CD14-positive monocyte (primary cell): ENCODE measurements around the gene MYH7. TPM values are rescaled to one million over a fixed set of nuclear protein-coding genes. Genes with fewer than 3 reads are reported as not detected.
"Not testable (repeated sequence)": the region's sequence is repeated elsewhere in the genome, so short reads cannot be mapped to it uniquely, and the experiment has no call there.

ENCODE experiments used
- DNase-seq, 3 donors: peaks; one replicate each; pipeline ENCODE4 v3.0.0-alpha.2; 2011 to 2022
- H2AFZ ChIP-seq: 2 replicates; pipeline ENCODE4 v1.6.0; 2012; ENCODE audit warnings: mild to moderate bottlenecking, low read depth, low read length, inconsistent platforms; ENCODE audit not compliant: insufficient read depth, poor library complexity, severe bottlenecking
- H3K27ac ChIP-seq, 2 donors: 1 replicate in 1 of 2; 2 replicates in 1 of 2; pipeline ENCODE4 v1.5.1; 2012 to 2013; ENCODE audit warnings: low read length in 2 of 2, control low read depth in 1 of 2, inconsistent platforms in 1 of 2, low read depth in 1 of 2, mild to moderate bottlenecking in 1 of 2
- H3K27me3 ChIP-seq, 2 donors: one replicate each; pipeline versions ENCODE4 v1.6.0 to v1.6.1; 2011 to 2013; ENCODE audit warnings: low read length in 2 of 2; ENCODE audit not compliant: control insufficient read depth in 2 of 2, insufficient read depth in 2 of 2
- H3K36me3 ChIP-seq, 2 donors: replicated peaks in 1 of 2; 1 replicate in 1 of 2; 2 replicates in 1 of 2; pipeline versions ENCODE4 v1.5.1 to v1.6.1; 2012 to 2013; ENCODE audit warnings: low read length in 2 of 2, control low read depth in 1 of 2, inconsistent platforms in 1 of 2, mild to moderate bottlenecking in 1 of 2; ENCODE audit not compliant: insufficient read depth in 2 of 2, control insufficient read depth in 1 of 2
- H3K4me1 ChIP-seq, 2 donors: 1 replicate in 1 of 2; 2 replicates in 1 of 2; pipeline versions ENCODE4 v1.5.1 to v1.6.1; 2012 to 2013; ENCODE audit warnings: low read length in 2 of 2, control low read depth in 1 of 2, inconsistent platforms in 1 of 2, mild to moderate bottlenecking in 1 of 2, moderate library complexity in 1 of 2; ENCODE audit not compliant: insufficient read depth in 2 of 2, control insufficient read depth in 1 of 2
- H3K4me2 ChIP-seq: replicated peaks from 2 replicates; pipeline ENCODE3; 2012; ENCODE audit warnings: low read length, moderate library complexity, mild to moderate bottlenecking; ENCODE audit not compliant: poor library complexity, severe bottlenecking; ENCODE audit errors: extremely low read depth
- H3K4me3 ChIP-seq, 3 experiments: fragments of 200-600 bp in 1 of 3; sonication (generic) in 1 of 3; replicated peaks in 1 of 3; 1 replicate in 2 of 3; 2 replicates in 1 of 3; pipeline ENCODE4 v1.5.1; 2011 to 2013; ENCODE audit warnings: low read length in 3 of 3, mild to moderate bottlenecking in 3 of 3, control low read depth in 2 of 3, low read depth in 2 of 3, inconsistent platforms in 1 of 3, moderate library complexity in 1 of 3
- H3K79me2 ChIP-seq: 2 replicates; pipeline ENCODE4 v1.6.0; 2012; ENCODE audit warnings: mild to moderate bottlenecking, control low read depth, inconsistent platforms, low read length, moderate library complexity; ENCODE audit not compliant: insufficient read depth
- H3K9ac ChIP-seq: 2 replicates; pipeline ENCODE4 v1.6.0; 2017; ENCODE audit warnings: low read length, mild to moderate bottlenecking; ENCODE audit not compliant: insufficient read depth, poor library complexity, severe bottlenecking
- H3K9me3 ChIP-seq, 2 donors: replicated peaks in 1 of 2; 1 replicate in 1 of 2; 2 replicates in 1 of 2; pipeline versions ENCODE4 v1.5.1 to v1.6.1; 2012 to 2013; ENCODE audit warnings: low read length in 2 of 2, control low read depth in 1 of 2; ENCODE audit not compliant: control insufficient read depth in 1 of 2, insufficient read depth in 1 of 2
- H4K20me1 ChIP-seq: 2 replicates; pipeline ENCODE4 v1.6.0; 2012; ENCODE audit warnings: mild to moderate bottlenecking, low read length, control low read depth, moderate library complexity; ENCODE audit not compliant: insufficient read depth
- H3K27ac Mint-ChIP-seq, 7 donors: one replicate each; pipeline ENCODE4 v1.8.0; 2020; ENCODE audit warnings: mild to moderate bottlenecking in 7 of 7, mixed read lengths in 7 of 7, moderate library complexity in 6 of 7, inconsistent platforms in 2 of 7
- H3K27me3 Mint-ChIP-seq, 3 donors: one replicate each; pipeline ENCODE4 v1.8.0; 2021 to 2022; ENCODE audit warnings: low read depth in 3 of 3, mild to moderate bottlenecking in 3 of 3, mixed read lengths in 3 of 3, moderate library complexity in 3 of 3, inconsistent platforms in 1 of 3
- H3K36me3 Mint-ChIP-seq, 2 donors: one replicate each; pipeline ENCODE4 v1.8.0; 2020; ENCODE audit warnings: mixed read lengths in 2 of 2, inconsistent platforms in 1 of 2, mild to moderate bottlenecking in 1 of 2
- H3K4me1 Mint-ChIP-seq: one replicate; pipeline ENCODE4 v1.8.0; 2020; ENCODE audit warnings: mild to moderate bottlenecking, mixed read lengths
- H3K4me3 Mint-ChIP-seq, 2 donors: one replicate each; pipeline ENCODE4 v1.8.0; 2020; ENCODE audit warnings: mild to moderate bottlenecking in 2 of 2, mixed read lengths in 2 of 2, moderate library complexity in 1 of 2
- H3K9me3 Mint-ChIP-seq, 7 donors: one replicate each; pipeline ENCODE4 v1.8.0; 2020 to 2022; ENCODE audit warnings: mixed read lengths in 7 of 7, mild to moderate bottlenecking in 6 of 7, moderate library complexity in 6 of 7, inconsistent platforms in 2 of 7
- CTCF ChIP-seq: fragments of 200-600 bp; IDR thresholded peaks from one replicate; pipeline ENCODE4 v1.8.0; 2022; ENCODE audit warnings: antibody characterized with exemption, mild to moderate bottlenecking
- WGBS: methylation state at CpG from one replicate; pipeline ENCODE4 v1.1.5; 2013; ENCODE audit warnings: missing lambda C conversion rate; ENCODE audit not compliant: insufficient coverage; 5-methylcytosine and 5-hydroxymethylcytosine counted together
- intact Hi-C, 2 donors: fragments of 100-400 bp; cut with micrococcal nuclease; formaldehyde crosslinking; loops; one replicate each; pipeline versions ENCODE4 v1.15.0 to v1.15.1; 2023
- polyA plus RNA-seq, 3 donors: library from polyadenylated mRNA; depleted of rRNA in 1 of 3; unstranded in 2 of 3; stranded (reverse) in 1 of 3; fragments of 300-500 nt in 2 of 3; fragments of >200 nt in 1 of 3; fragmentation: Illumina TruSeq in 2 of 3; gene quantifications; 1 replicate in 2 of 3; 2 replicates in 1 of 3; pipeline ENCODE4 v1.2.3, GENCODE V29; 2012 to 2021

MYH7 gene
- polyA plus RNA-seq, 3 donors, result not detected

DNA sequence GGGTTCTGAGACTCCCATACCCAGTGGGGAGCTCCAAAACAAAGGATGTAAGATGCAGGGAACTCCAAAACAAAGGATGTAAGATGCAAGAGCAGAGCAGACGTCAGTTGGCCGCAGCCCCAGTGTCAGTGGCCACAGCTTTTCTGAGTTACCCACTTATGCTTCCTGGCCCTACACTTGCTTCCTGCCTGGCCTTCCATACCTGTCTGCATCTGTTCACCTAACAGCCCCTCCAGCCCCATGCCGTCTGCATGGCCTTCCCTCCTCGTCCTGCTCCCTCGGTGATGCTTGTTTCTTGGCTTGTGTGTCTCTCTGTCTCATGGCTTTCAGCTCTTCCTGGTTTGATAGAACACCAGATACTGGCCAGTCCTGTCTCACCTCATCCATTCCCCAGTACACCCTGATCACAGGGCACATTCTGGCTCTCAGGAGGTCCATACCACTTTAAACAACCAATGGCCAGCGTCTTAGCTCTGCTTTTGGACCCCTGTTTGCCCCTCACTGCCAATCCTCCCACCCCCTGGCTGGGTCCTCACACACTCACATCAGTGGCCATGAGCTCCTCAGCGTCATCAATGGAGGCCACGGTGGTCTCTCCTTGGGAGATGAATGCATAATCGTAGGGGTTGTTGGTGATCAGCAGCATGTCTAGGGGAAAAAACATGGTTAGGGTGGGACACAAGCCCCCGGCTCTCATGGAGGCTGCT, 5.3 kb downstream of the MYH7 start:
- H3K9ac ChIP-seq, result no peak overlapping the region
- no peaks in the 10 kb centered on the region for H3K36me3 ChIP-seq
- 94% methylated on average over 7 of the region's 10 CpGs for WGBS
- no peak overlapping the region for H2AFZ ChIP-seq
- Mint-ChIP-seq H3K27ac (no peak overlapping the region), H3K4me3 (no peak overlapping the region), H3K36me3 (no peaks in the 10 kb centered on the region), H3K27me3 (peaks cover 6 to 9% (median 8%) of the 10 kb centered on the region in 3 donors), H3K9me3 (no peaks in the 10 kb centered on the region), H3K4me1 (no peaks in the 10 kb centered on the region)
- no peaks in the 10 kb centered on the region for H3K79me2 ChIP-seq
- H3K4me1 ChIP-seq, result no peaks in the 10 kb centered on the region
- no peaks in the 10 kb centered on the region for H3K27me3 ChIP-seq
- no peak overlapping the region for H3K27ac ChIP-seq
- no peaks in the 10 kb centered on the region for H3K9me3 ChIP-seq
- H4K20me1 ChIP-seq, result no peaks in the 10 kb centered on the region
- TF ChIP-seq CTCF, result no peak
- DNase-seq, result no peak
- intact Hi-C loops, result no loop called here
- no peak overlapping the region for H3K4me2 ChIP-seq
- H3K4me3 ChIP-seq, result no peak overlapping the region

DNA sequence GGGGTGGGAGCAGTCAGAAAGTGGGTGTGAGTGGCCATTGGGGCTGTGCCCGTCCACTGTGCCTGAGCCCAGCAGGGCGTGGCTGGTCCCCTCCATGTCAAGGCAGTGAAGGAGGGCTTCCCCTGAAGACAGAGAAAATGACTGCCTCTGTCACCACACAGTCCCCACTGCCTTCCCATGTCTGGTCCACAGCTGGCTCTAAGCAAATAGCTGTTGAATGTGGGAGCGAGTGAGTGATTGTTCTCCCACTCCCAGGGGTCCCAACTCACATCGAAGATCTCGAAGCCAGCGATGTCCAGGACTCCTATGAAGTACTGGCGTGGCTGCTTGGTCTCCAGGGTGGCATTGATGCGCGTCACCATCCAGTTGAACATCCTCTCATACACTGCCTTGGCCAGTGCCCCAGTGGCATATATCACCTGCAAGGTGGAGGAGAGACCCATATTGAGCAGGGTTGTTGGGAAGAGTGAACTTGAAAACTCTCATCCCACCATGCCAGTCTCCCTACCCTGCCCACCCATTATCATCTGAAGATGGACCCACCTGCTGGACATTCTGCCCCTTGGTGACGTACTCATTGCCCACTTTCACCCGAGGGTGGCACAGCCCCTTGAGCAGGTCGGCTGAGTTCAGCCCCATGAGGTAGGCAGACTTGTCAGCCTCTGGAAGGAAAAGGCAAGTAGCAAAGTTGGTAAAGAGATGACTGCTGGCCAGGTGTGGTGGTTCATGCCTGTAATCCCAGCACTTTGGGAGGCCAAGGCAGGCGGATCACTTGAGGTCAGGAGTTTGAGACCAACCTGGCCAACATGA, 6.6 kb downstream of the MYH7 start:
- WGBS, result 90% methylated on average over 3 of the region's 13 CpGs
- Histone ChIP-seq H3K4me3 (no peak overlapping the region), H3K9ac (no peak overlapping the region), H3K36me3 (no peaks in the 10 kb centered on the region), H3K27ac (no peak overlapping the region), H3K79me2 (no peaks in the 10 kb centered on the region), H3K4me1 (no peaks in the 10 kb centered on the region), H3K9me3 (no peaks in the 10 kb centered on the region), H2AFZ (no peak overlapping the region), H3K27me3 (no peaks in the 10 kb centered on the region), H4K20me1 (no peaks in the 10 kb centered on the region), H3K4me2 (no peak overlapping the region)
- Mint-ChIP-seq H3K27me3 (peaks cover 6 to 12% (median 6%) of the 10 kb centered on the region in 3 donors), H3K4me1 (no peaks in the 10 kb centered on the region), H3K27ac (no peak overlapping the region), H3K9me3 (no peaks in the 10 kb centered on the region), H3K4me3 (no peak overlapping the region), H3K36me3 (no peaks in the 10 kb centered on the region)
- no peak for TF ChIP-seq CTCF
- no peak for DNase-seq
- intact Hi-C loops, result no loop called here

DNA sequence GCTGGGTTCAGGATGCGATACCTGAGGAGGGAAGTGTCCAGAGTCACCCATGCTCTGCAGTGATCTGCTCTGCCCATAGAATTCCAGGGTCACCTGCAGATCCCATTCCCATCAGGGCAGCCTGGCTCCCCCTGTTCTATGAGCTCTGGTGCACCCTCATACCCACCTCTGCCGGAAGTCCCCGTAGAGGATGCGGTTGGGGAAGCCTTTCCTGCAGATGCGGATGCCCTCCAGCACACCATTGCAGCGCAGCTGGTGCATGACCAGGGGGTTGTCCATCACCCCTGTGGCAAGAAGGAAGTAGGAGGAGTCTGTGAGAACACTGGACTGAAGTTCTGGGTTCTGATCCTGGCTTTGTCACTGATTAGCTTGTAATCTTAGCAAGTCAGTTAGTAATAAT, 9.7 kb downstream of the MYH7 start:
- H3K9ac ChIP-seq, H3K9me3 ChIP-seq, intact Hi-C loops, H3K27ac Mint-ChIP-seq, H3K9me3 Mint-ChIP-seq, H3K4me3 ChIP-seq, H3K27ac ChIP-seq, H4K20me1 ChIP-seq, H3K4me3 Mint-ChIP-seq, H3K36me3 ChIP-seq, DNase-seq, H3K27me3 ChIP-seq, H3K36me3 Mint-ChIP-seq, H3K79me2 ChIP-seq, H3K4me1 ChIP-seq, H3K4me2 ChIP-seq, H3K4me1 Mint-ChIP-seq, H2AFZ ChIP-seq: not testable (repeated sequence)
- WGBS, result 85% methylated on average over 6 of the region's 6 CpGs
- H3K27me3 Mint-ChIP-seq, result peaks cover 3 to 13% (median 6%) of the 10 kb centered on the region in 3 donors
